22Rv1 (cell line): Measurements from ENCODE around the gene FKBP2.

Source experiments
- ZFX ChIP-seq: fragments of 450-650 bp; IDR thresholded peaks from 2 replicates; pipeline ENCODE4 v1.6.1; 2017; ENCODE audit warnings: antibody characterized with exemption, borderline replicate concordance
- TF ChIP-seq, protein P1 (sequence below): fragments of 450-650 bp; IDR thresholded peaks from 2 replicates; pipeline ENCODE4 v1.5.1; 2017; ENCODE audit warnings: mild to moderate bottlenecking

DNA sequence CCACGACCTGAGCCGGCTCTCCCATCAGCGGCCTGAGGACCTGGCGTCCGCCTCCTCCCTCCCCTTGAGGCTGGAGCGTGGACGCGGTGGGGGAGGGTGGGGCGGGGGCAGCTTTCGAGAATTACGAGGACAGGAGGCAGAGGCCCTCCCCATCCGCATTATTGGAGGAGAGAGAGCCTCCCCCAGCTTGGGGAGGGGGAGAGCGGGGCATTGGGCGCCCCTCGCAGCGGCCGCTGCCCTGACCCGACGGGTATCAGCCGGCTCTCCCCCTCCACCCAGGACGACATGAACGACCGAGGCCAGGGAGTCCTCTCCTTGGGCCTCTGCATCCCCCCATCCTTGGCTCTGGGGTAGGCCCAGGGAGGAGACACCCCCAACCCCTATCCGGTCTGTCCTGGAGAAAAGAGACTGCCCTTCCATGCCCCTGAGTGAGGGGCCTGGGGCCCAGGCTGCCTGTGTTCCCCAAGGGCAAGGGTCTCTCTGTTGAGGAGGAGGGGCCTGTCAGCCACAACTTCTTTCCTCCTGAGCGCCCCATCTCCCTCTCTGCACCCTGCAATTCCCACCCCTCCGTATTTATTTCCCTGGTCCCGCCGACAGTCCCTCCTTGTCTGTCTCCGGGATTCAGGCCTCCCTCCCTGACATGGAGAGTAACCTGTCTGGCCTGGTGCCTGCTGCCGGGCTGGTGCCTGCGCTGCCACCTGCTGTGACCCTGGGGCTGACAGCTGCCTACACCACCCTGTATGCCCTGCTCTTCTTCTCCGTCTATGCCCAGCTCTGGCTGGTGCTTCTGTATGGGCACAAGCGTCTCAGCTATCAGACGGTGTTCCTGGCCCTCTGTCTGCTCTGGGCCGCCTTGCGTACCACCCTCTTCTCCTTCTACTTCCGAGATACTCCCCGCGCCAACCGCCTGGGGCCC, 45.2 kb downstream of the FKBP2 start:
- TF ChIP-seq, protein P1, sequence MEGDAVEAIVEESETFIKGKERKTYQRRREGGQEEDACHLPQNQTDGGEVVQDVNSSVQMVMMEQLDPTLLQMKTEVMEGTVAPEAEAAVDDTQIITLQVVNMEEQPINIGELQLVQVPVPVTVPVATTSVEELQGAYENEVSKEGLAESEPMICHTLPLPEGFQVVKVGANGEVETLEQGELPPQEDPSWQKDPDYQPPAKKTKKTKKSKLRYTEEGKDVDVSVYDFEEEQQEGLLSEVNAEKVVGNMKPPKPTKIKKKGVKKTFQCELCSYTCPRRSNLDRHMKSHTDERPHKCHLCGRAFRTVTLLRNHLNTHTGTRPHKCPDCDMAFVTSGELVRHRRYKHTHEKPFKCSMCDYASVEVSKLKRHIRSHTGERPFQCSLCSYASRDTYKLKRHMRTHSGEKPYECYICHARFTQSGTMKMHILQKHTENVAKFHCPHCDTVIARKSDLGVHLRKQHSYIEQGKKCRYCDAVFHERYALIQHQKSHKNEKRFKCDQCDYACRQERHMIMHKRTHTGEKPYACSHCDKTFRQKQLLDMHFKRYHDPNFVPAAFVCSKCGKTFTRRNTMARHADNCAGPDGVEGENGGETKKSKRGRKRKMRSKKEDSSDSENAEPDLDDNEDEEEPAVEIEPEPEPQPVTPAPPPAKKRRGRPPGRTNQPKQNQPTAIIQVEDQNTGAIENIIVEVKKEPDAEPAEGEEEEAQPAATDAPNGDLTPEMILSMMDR, result no peak
- no peak for TF ChIP-seq ZFX
